GM19463 (cell line): Measurements from ENCODE around the gene OR2AJ1.
A peak's percentile ranks its signal among the peaks of the same experiment; 100 is the strongest.

Source experiments
- ATAC-seq: cut with Tn5 transposase; IDR thresholded peaks from one replicate; pipeline ENCODE4 v1.9.1; 2021; ENCODE audit warnings: mild to moderate bottlenecking, moderate library complexity; ENCODE audit not compliant: unreplicated experiment

Gene OR2AJ1, protein sequence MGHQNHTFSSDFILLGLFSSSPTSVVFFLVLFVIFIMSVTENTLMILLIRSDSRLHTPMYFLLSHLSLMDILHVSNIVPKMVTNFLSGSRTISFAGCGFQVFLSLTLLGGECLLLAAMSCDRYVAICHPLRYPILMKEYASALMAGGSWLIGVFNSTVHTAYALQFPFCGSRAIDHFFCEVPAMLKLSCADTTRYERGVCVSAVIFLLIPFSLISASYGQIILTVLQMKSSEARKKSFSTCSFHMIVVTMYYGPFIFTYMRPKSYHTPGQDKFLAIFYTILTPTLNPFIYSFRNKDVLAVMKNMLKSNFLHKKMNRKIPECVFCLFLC

DNA sequence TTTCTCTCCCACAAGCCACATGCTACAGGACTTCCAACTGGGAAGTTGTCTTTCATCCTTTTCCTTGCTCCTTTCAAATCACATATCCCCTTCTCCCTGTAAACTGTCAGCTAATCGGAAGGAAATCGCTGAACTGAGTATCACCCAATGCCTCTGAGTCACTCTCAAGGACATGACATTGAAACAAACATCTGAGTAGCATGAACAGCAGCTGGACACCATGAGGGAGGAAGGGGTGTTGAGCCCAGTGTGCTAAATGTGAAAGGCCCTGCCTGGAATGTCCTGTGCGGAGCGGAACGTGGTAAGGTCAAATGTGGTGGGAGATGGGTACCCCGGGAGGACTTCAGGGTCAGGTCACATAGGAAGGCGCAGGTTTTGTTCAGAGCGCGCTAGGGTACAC is at the start of gene OR2AJ1:
TSS of gene OR2AJ1 (plus strand) at position 22 of the 400 bp plus-strand sequence. CDS start 8,880 bp downstream, outside the sequence.
- no peak for ATAC-seq

DNA sequence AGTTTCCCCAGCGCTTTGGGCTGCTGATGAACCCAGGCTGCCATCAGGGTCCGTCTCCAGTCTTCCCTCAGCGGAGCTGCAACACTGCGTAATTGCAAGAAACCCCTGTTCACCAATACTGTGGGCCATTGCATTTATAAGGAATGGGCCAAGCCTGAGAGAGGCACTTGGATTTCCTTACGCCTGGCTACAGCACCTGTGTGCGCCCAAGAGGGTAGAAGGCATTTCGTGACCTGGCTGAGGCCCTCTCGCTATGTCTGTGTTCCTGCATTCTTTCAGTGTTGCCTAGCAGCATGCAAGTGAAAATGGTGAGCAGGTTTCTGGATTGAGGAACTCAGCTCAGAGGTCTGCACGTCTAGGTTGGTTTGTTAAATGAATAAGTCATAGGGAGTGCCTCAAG is 41.3 kb upstream of the OR2AJ1 start:
- no peak for ATAC-seq

DNA sequence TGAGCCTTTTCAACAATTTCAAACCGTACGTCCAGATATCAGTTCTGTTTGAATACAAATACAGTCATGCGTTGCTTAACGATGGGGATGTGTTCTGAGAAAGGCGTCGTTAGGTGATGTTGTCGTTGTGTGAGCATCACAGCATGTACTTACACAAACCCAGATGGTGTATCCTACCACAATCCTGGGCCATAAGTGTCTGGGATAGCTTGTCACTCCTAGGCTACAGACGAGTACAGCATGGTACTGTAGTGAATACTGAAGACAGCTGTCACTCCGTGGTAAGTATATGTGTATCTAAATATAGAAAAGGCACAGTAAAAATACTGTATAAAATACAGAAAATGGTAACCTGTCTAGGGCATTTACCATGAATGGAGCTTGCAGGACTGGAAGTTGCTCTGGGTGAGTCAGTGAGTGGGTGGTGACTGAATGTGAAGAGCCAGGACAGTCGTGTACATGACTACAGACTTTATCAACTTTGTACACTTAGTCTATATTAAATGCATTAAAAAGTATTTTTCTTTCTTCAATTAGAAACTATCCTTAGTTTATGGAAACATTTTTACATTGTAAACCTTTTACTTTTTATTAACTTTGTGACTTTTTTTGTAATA is 39.8 kb upstream of the OR2AJ1 start:
- no peak for ATAC-seq

DNA sequence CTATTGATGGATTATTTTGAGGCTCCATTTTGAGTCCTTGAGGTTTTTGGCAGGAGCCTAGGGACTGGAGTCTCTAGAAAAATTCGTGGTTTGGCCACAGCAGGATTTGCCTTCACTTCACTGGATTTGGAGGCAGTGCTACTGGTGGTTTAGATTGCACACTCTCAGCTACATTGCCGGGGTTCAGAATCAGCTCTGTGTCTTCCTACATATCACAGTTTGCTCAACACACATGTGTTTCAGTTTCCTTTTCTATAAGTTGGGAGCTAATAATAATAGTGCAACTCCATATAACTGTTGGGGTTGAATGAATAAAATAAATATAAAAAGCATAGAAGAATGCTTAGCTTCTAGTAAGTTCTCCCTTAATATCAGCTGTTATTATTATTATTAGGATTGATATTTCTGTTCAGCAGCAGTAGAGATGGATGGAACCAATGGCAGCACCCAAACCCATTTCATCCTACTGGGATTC is 29.5 kb upstream of the OR2AJ1 start, which contains the start of gene OR2W3:
TSS of gene OR2W3 (plus strand) at position 425 of the 475 bp plus-strand sequence. CDS start at position 425, 0 bp downstream.
- no peak for ATAC-seq

DNA sequence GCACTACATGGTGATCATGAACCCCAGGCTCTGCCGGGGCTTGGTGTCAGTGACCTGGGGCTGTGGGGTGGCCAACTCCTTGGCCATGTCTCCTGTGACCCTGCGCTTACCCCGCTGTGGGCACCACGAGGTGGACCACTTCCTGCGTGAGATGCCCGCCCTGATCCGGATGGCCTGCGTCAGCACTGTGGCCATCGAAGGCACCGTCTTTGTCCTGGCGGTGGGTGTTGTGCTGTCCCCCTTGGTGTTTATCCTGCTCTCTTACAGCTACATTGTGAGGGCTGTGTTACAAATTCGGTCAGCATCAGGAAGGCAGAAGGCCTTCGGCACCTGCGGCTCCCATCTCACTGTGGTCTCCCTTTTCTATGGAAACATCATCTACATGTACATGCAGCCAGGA is 28.7 kb upstream of the OR2AJ1 start:
- ATAC-seq: no peak

DNA sequence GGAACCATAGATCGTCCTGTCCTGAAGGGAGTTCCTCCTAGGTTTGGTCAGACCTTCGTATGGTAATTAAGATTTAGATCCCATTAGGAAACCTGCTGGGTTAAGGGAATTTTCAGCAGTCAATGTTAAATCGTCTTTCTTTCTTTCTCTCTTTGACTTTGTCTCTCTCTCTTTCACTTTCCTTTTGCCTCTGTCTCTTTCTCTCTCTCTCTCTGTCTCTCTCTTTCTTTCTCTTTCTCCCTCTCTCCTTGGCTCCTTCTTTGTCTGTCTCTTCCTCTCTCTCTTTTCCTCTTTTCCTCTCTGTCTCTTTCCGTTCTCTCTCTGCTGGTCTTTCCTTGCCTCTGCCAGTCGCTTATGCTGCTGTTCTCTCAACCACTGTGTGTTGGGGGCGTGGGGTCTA is 20.6 kb upstream of the OR2AJ1 start:
- ATAC-seq: no peak

DNA sequence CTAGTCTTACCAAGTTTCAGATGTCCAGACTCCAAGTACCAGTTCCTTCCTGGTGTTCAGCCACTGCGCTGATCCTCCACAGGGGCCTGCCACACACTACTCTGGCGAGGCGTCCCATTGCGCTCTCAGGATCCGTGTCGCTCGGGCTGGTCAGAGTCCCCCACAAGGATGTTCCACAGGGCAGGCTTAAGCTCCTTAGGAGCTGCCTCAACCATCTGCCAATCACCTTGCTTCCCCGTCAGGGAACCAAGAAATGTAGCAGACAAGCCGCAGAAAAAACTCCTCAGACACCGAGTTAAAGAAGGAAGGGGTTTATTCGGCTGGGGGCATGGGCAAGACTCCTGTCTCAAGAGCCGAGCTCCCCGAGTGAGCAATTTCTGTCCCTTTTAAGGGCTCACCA is 19.5 kb upstream of the OR2AJ1 start:
- ATAC-seq: no peak

DNA sequence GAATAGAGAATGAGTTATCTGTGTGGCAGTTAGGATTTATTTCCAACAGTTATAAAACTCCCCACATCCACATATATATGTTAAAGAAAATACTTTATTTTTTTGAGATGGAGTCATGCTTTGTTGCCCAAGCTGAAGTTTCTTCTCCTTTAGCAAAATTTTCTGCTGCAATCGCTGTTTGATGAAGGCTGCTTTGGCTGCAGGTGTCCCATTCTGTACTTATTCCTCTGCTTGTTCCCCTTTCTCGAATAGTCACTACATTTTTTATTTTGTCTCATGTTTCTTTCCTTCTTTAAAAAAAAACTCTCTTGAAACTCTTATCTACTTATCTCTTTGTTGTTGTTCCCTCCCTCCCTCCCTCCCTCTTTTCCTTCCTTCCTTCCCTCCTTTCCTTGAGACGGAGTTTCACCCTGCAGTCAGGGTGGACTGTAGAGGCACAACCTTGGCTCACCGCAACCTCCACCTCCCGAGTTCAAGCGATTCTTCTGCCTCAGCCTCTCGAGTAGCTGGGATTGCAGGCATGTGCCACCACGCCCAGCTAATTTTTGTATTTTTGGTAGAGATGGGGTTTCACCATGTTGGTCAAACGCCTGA is 18.7 kb upstream of the OR2AJ1 start:
- ATAC-seq: no peak

DNA sequence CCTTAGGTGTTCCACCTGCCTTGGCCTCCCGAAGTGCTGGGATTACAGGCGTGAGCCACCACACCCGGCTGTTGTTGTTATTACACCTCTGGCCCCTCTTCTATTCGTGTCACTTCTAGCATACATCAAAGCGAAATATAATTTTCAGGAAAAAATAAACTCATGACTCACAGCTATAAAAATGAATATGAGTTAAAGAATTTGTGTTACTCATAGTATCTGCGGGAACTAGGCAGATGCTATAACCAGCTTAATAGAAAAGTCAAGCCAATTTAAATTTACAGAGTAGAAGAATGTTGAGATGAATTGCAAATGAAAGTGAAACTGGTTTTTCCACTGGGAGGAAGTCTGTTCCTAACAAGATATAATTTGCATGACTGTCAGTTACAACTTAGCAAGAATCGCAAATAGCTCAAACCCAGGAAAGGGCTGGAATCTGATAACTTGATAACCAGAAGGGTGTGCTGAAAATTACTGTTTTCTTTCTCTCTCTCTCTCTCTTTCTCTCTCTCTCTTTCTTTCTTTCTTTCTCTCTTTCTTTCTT is 18.1 kb upstream of the OR2AJ1 start:
- no peak for ATAC-seq

DNA sequence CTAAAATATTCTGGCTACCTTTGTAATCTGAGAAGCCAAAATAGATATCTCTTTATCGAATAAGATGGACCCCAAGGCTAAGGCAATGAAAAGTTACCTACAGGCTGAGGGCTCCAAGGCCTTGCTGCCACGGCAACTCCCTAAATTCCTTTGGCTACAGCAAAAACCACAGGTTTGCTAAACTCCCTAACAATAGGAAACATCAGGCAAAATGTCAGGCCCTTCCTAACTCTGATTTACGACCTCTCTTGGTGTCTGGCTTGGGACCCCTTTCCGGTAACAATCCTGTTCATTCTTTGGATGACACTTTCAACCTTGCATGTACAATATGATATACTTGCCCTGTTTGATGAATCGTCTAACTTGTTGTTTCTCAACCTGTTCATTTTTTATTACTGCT is 15.9 kb upstream of the OR2AJ1 start:
- no peak for ATAC-seq

DNA sequence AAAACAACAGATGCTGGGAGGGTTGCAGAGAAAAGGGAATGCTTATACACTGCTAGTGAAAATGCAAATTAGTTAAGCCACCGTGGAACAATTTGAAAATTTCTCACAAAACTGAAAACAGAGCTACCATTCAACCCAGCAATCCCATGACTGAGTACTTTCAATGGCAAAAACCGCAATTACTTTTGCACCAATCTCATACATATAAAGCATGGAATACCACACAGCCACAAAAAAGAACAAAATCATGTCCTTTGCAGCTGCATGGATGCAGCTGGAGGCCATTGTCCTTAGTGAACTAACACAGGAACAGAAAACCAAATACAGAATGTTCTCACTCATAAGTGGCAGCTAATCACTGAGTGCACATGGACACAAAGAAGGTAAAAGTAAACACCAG is 10.9 kb upstream of the OR2AJ1 start:
- ATAC-seq: no peak

DNA sequence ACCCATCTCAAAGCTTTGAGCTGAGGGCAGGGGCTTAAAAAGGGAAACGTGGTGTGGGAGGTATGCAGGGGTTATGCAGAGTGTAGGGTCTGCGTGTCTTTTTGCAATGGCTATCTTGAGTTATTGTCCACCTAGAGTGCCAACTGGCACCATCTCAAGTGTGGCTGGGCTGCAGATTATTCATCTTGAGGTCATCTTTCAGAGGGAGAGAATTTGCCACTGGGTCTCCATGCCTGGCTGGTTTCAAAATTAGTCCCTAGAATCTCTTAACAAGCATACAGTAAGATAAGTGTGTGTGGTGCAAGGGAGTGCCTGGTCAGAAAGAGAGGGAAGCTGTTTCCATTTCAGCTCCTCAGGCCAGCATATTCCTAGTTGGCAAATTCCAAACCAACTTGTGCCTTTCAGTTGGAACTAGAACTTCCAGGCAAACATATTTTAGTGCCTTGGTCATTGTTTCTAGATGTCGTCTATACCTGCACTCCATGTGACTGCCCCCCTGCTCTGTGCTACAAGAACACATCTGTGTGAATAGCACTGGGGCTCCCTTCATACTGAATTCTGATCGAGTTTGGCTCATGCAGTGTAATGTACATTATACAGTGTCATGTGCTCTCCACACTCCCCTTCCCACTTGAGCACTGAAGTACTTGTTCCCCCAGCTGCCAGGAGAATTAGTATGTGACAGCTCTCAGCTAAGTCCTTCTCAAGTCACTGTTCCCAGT is 9.6 kb upstream of the OR2AJ1 start:
- no peak for ATAC-seq

DNA sequence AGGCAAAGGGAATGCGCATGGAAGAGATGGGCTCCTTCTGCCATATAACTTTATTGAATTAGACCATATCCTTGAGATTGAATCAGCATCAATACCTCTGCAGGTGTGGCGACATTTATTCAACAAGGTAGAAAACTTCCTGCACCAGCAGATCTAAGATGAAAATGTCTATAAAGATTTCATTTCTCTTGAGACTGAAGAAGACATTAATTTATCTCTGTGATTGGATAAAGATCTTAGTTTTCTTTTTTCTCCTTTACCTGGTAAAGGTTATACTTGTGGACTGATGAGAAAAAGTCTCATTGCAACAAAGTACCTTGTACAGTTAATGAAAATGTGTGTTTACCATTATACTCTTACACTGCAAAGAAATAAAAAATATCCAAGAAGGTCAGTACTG is 4.7 kb upstream of the OR2AJ1 start, which contains the start of gene OR2T8:
TSS of gene OR2T8 (plus strand) at position 301 of the 400 bp plus-strand sequence. CDS start 766 bp downstream, outside the sequence.
- ATAC-seq: no peak

DNA sequence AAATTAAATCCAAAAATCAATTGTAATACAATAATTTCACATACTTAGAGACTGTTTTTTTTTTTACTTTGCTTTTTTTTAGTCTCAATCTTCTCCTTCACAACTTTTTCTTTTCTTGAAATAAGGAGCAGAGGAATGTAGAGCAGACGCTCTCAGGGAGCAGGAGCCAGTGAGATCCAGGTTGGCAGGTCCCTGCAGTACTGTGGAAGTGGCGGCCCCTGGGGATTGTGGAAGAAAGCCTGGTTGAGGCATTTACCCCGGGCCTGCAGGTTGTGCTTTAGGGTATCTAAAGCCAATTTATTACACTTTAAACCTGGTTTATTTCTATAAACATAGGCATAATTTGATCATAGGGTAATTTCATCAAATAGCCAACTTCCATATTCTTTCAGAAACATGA is 748 bp upstream of the OR2AJ1 start:
- no peak for ATAC-seq

DNA sequence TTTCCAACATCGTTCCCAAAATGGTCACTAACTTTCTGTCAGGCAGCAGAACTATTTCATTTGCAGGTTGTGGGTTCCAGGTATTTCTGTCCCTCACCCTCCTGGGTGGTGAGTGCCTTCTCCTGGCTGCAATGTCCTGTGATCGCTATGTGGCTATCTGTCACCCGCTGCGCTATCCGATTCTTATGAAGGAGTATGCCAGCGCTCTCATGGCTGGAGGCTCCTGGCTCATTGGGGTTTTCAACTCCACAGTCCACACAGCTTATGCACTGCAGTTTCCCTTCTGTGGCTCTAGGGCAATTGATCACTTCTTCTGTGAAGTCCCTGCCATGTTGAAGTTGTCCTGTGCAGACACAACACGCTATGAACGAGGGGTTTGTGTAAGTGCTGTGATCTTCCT is 9.3 kb downstream of the OR2AJ1 start:
- ATAC-seq: no peak

DNA sequence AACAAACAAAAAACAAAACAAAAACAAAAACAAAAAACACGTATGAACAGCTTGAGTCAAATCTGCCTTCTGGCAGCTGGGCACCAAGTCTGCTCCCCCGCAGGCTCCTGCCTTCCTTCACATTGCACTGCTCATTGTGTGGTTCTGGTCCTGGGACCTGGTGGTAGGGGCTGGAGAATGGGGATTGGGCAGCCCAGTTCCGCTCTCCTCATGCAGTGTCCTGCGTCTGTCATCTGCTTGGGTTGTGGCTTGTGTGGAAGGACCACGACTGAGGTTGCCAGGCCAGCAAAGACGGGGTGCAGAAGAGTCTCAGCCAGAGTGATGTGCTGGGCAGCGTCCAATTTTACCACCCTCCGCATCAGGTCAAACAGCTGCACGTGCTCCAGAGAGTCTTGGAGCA is 11.1 kb downstream of the OR2AJ1 start:
- ATAC-seq: no peak

DNA sequence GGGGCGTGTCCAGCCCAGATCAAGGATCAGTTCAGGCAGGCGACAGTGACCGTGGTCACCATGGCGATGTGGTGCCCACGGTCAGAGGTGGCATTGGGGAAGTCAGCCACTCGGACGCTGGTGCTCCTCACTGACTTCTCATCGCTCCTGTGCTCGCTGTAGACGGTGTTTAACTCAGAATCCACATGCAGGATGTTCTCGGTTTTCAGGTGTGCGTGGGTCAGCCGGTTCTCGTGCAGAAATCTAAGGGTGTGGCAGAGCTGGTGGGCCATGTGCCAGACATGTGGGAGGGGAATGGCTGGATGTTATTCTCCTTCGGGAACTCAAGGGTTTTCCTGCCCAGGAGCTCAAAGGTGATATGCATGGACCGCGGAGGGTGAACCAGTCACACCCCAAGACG is 11.7 kb downstream of the OR2AJ1 start:
- ATAC-seq: no peak

DNA sequence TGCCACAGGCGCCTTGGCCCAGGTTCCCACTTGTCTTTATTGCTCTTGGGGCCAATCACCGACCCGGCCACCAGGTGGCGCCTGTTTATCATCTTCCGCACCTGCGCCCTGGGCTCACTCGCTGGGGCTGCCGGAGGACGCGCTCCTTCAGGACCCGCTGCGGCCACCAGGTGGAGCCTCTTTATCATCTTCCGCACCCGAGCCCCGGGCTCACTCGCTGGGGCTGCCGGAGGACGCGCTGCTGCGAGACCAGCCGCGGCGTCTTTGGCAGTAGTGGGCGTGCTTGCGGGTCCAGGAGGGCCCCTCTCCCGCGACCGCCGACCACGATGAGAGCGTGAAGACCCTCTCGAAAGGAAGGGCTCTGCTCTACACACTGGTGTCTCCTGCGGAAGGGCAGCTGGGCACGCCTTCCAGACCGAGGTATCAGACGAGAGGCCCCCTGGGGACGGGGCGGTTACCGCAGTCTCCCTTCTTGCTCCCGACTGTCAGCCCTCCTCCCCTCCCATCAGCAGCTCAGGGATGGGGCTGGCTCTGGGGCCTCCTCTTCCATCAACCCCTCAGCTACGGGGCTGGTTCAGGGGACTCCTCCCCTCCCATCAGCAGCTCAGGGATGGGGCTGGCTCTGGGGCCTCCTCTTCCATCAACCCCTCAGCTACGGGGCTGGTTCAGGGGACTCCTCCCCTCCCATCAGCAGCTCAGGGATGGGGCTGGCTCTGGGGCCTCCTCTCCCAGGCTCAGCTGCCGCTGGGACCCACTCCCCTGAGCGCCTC is 12.5 kb downstream of the OR2AJ1 start:
- ATAC-seq: peak; percentile 100

DNA sequence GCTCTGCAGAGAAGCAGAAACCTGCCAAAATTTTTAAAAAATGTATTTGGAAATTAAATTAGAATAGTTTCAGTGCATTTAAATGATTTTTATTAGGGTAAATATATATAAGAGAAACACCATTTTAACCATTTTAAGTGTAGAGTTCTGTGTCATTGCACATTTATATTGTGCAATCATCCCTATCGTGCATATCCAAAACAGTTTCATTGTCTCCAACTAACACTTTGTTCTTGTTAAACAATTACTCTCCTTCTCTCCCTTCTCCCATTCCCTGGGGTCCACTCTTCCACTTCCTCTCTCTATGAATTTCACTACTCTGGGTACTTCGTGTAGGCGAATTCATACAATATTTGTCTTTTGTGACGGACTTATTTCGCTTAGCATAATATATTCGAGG is 17.9 kb downstream of the OR2AJ1 start:
- ATAC-seq: no peak

DNA sequence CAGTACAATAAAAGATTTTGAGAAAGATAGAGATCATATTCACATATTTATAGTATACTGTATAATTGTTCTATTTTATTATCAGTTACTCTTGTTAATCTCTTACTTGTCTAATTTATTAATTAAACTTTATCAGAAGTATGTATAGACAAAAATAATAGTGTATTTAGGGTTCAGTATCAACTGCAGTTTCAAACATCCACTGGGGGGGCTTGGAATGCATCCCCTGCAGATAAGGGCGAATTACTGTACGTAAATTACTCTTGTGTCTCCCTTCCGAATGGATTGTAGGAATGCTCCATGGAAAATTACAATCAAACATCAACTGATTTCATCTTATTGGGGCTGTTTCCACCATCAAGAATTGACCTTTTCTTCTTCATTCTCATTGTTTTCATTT is 23.9 kb downstream of the OR2AJ1 start, which contains the start of gene OR2L8:
TSS of gene OR2L8 (plus strand) at position 301 of the 400 bp plus-strand sequence. CDS start at position 301, 0 bp downstream.
- no peak for ATAC-seq
